ENCODE measurements around the gene CELF1.
A peak's percentile ranks its signal among the peaks of the same experiment; 100 is the strongest.

CELF1 gene

GRCh38 chr11:47443028-47443700 is 109.8 kb downstream of the CELF1 start:
- peak; percentile 21 for DNase-seq

- no peak for DNase-seq
These were observed 110.4 kb downstream of the CELF1 start for GRCh38 chr11:47442514-47442913.

GRCh38 chr11:47441421-47441820 is 111.5 kb downstream of the CELF1 start:
- DNase-seq: no peak

GRCh38 chr11:47440054-47440476 is 112.9 kb downstream of the CELF1 start:
- DNase-seq: no peak

GRCh38 chr11:47438721-47439120 is 114.2 kb downstream of the CELF1 start:
- no peak for DNase-seq

GRCh38 chr11:47437746-47438418 is 115.0 kb downstream of the CELF1 start:
- DNase-seq: peak; percentile 52

- no peak for DNase-seq
These were observed 115.7 kb downstream of the CELF1 start for GRCh38 chr11:47437218-47437745.

- DNase-seq: no peak
These were observed 116.2 kb downstream of the CELF1 start for GRCh38 chr11:47436726-47437125.

GRCh38 chr11:47435687-47436086 is 117.2 kb downstream of the CELF1 start:
- no peak for DNase-seq

- DNase-seq: peak; percentile 88
These were observed 118.7 kb downstream of the CELF1 start for GRCh38 chr11:47434011-47434786.

- DNase-seq: no peak
These were observed 119.8 kb downstream of the CELF1 start for GRCh38 chr11:47433157-47433556.

- no peak for DNase-seq
These were observed 121.4 kb downstream of the CELF1 start for GRCh38 chr11:47431356-47432083.

GRCh38 chr11:47430524-47430923 is 122.4 kb downstream of the CELF1 start:
- no peak for DNase-seq

- DNase-seq: peak; percentile 93
These were observed 126.6 kb downstream of the CELF1 start, which contains the start of gene PSMC3 for GRCh38 chr11:47426062-47426956. Gene PSMC3, minus strand, starts transcription at chr11:47426439. Its CDS starts 160 bp downstream, at chr11:47426279.

- DNase-seq: no peak
These were observed 127.3 kb downstream of the CELF1 start for GRCh38 chr11:47425611-47426010.

- no peak for DNase-seq
These were observed 134.3 kb downstream of the CELF1 start for GRCh38 chr11:47418454-47419259.

- DNase-seq: no peak
These were observed 135.2 kb downstream of the CELF1 start for GRCh38 chr11:47417712-47418111.

- no peak for DNase-seq
These were observed 136.9 kb downstream of the CELF1 start for GRCh38 chr11:47415949-47416472.
